Activated T-helper 1 cell treated with anti-CD3 and anti-CD28 coated beads, Interleukin-12 subunit alpha, Interleukin-12 subunit beta, Interleukin-2, Interleukin-4 antibody, amounts not matched to agents 30 ng/mL and 10 ng/mL and 1 ng/mL, durations not matched to agents 14 hours and 24 hours and 36 hours (primary cell): ENCODE data around the gene AP4M1. TPM values are rescaled to one million over a fixed set of nuclear protein-coding genes. Genes with fewer than 3 reads are reported as not detected.

Experiments used
- DNase-seq: peaks from one replicate; pipeline ENCODE4 v3.0.0; 2021; ENCODE audit warnings: low spot score
- H3K27ac Mint-ChIP-seq: one replicate; pipeline ENCODE4 v1.8.0; 2021; ENCODE audit warnings: mild to moderate bottlenecking, mixed read lengths
- H3K27me3 Mint-ChIP-seq: one replicate; pipeline ENCODE4 v1.8.0; 2022; ENCODE audit warnings: mild to moderate bottlenecking, moderate library complexity, mixed read lengths; ENCODE audit not compliant: insufficient read depth
- H3K36me3 Mint-ChIP-seq: one replicate; pipeline ENCODE4 v1.8.0; 2021; ENCODE audit warnings: low read depth, mixed read lengths
- H3K4me1 Mint-ChIP-seq: one replicate; pipeline ENCODE4 v1.8.0; 2021; ENCODE audit warnings: low read depth, mixed read lengths
- H3K4me3 Mint-ChIP-seq: one replicate; pipeline ENCODE4 v1.8.0; 2021; ENCODE audit warnings: mild to moderate bottlenecking, moderate library complexity, mixed read lengths
- H3K9me3 Mint-ChIP-seq: one replicate; pipeline ENCODE4 v1.8.0; 2021; ENCODE audit warnings: mixed read lengths
- intact Hi-C: fragments of 100-400 bp; cut with micrococcal nuclease; formaldehyde crosslinking; loops from one replicate; pipeline ENCODE4 v1.15.1; 2024
- total RNA-seq: library from RNA; stranded (reverse); gene quantifications from 2 replicates; pipeline ENCODE4 v1.2.3, GENCODE V29; 2022

Gene AP4M1
- total RNA-seq, 1 donor from 2014 or later, result 12.3 TPM

DNA sequence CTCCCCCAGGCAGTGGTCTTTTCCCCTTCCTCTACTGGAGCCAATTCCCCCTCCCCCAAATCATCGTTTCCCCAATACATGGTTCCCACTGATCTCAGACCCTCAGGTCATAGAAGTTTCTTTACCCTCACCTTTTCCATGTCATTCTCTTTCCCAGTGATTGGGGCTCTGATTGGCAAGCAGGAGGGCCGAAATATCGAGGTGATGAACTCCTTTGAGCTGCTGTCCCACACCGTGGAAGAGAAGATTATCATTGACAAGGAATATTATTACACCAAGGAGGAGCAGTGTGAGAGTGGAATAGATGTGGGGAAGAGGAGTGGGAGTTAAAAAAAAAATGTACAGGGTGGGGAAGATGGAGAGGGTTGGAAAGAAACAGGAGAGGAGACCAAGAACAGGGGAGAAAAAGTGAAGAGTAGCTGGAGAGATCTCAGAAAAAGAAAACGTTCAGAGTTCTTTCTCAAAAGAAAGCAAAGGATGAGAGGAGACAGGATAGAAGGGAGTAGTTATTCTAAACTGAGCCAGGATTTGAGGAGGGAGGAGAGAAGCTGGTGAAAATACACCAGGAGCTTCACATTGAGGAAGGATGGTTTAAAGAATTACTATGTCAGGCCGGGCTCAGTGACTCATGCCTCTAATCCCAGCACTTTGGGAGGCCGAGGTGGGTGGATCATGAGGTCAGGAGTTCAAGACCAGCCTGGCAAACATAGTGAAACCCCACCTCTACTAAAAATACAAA is 11.8 kb upstream of the AP4M1 start:
- H3K9me3 Mint-ChIP-seq, result no peaks in the 10 kb centered on the region
- H3K36me3 Mint-ChIP-seq, result peaks cover 43% of the 10 kb centered on the region
- H3K27me3 Mint-ChIP-seq, result peaks cover 6% of the 10 kb centered on the region
- intact Hi-C loops, result loop anchor here (1.0 to 2.0 kb wide), 6 partner anchors 8 to 171 kb away; partner anchors contain the start of genes MBLAC1, TRIM4, ZKSCAN1 and ZNF3
- peak overlapping the region; percentile 90 for H3K4me3 Mint-ChIP-seq
- peaks cover 29% of the 10 kb centered on the region for H3K4me1 Mint-ChIP-seq
- peak overlapping the region; percentile 93 for H3K27ac Mint-ChIP-seq
- DNase-seq, result no peak

DNA sequence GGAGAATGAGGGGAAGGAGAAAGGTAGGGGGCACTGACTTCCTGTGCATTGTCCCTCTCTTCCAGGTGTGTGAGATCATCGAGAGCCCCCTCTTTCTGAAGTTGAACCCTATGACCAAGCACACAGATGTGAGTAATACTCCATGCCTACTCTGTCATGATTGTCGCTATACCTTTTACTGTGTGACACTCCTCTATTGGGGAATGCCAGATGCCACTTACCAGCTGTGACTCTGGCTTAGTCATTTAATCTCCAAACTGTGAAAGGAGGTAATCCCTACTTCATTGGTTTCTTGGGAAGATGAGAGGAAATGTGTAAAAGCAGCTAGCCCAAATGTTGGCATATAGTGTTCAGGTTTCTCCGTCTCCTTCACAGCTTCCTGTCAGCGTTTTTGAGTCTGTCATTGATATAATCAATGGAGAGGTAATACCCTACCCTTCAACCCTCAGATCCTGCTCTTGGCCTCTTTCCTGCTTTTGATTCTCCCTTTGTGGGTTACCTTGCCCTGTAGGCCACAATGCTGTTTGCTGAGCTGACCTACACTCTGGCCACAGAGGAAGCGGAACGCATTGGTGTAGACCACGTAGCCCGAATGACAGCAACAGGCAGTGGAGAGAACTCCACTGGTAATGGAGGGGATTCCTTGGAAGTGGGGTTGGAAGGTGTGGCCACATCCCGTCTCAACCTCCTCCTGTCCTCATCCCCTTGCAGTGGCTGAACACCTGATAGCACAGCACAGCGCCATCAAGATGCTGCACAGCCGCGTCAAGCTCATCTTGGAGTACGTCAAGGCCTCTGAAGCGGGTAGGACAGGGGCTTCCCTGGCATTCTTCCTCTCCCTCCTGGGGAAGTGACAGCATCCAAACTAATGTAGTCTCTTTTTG is 10.7 kb upstream of the AP4M1 start:
- Mint-ChIP-seq H3K27me3 (peaks cover 3% of the 10 kb centered on the region), H3K4me1 (peaks cover 31% of the 10 kb centered on the region), H3K4me3 (peak overlapping the region; percentile 90), H3K27ac (peak overlapping the region; percentile 3), H3K9me3 (no peaks in the 10 kb centered on the region), H3K36me3 (peaks cover 51% of the 10 kb centered on the region)
- no peak for DNase-seq
- intact Hi-C loops, result no loop called here

DNA sequence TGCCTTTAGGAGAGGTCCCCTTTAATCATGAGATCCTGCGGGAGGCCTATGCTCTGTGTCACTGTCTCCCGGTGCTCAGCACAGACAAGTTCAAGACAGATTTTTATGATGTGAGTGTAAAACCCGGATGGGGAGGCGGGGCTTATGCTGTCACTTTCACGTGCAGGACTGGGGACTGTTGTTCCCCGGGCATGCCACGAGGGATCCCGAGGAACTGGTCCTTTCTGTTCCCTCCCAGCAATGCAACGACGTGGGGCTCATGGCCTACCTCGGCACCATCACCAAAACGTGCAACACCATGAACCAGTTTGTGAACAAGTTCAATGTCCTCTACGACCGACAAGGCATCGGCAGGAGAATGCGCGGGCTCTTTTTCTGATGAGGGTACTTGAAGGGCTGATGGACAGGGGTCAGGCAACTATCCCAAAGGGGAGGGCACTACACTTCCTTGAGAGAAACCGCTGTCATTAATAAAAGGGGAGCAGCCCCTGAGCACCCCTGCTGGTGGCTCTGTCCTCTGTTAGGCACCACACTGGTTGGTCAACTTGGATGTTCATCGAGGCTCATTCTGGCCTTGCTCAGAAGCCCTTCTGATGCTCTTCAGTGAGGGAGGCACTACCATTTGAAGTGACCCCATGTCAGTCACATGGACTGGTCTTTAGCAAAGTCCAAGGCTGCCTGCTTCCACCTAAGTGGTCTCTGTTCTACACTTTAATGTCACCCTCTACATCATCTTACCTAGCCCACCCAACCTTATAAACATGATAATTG is 9.8 kb upstream of the AP4M1 start:
- no peak for DNase-seq
- H3K4me3 Mint-ChIP-seq, result peak overlapping the region; percentile 90
- no peak overlapping the region for H3K27ac Mint-ChIP-seq
- H3K27me3 Mint-ChIP-seq, result peaks cover 3% of the 10 kb centered on the region
- peaks cover 35% of the 10 kb centered on the region for H3K4me1 Mint-ChIP-seq
- H3K9me3 Mint-ChIP-seq, result no peaks in the 10 kb centered on the region
- intact Hi-C loops, result no loop called here
- H3K36me3 Mint-ChIP-seq, result peaks cover 59% of the 10 kb centered on the region

DNA sequence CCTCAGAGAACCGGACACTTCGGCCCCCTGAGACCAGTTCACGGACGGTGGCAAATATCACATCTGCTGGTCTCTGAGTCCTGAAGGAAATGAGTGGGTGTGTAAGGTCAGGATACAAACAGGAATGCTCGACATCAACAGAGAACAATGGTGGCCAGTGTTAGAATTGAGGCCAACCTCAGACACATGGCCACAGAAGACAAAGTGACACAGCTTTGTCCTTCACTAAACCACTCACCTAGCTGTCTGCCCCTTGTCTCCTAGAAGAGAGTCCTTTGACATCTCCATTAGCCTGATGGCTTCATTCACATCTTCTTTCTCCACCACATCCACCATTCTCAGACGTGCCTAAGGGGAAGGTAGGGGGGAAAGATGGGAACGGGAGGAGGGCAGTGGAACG is 8.4 kb upstream of the AP4M1 start:
- Mint-ChIP-seq H3K9me3 (no peaks in the 10 kb centered on the region), H3K4me3 (no peak overlapping the region), H3K27me3 (no peaks in the 10 kb centered on the region), H3K4me1 (peaks cover 44% of the 10 kb centered on the region), H3K36me3 (peaks cover 70% of the 10 kb centered on the region), H3K27ac (no peak overlapping the region)
- DNase-seq, result no peak
- intact Hi-C loops, result no loop called here

DNA sequence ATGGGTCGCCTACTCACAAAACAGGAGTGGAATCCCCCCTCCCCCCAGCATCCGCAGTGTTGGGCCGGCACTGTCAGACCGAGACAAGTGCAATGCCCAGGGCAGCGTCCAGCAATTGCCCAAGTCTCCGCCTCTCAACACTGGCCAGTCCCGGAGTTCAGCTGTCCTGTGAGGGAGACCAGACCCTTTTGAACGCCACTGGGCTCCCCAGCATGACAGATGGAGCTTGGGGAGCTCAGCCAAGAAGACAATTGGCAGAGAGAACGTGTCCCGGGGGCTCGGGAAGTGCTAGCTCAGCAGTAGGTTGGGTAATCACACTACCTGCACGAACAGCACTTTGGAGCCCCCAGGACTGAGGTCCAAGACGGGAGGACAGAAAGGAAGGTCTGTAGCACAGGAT is 7.9 kb upstream of the AP4M1 start:
- Mint-ChIP-seq H3K27ac (no peak overlapping the region), H3K36me3 (peaks cover 74% of the 10 kb centered on the region), H3K4me3 (no peak overlapping the region), H3K27me3 (no peaks in the 10 kb centered on the region), H3K9me3 (no peaks in the 10 kb centered on the region), H3K4me1 (peaks cover 48% of the 10 kb centered on the region)
- intact Hi-C loops, result no loop called here
- no peak for DNase-seq

DNA sequence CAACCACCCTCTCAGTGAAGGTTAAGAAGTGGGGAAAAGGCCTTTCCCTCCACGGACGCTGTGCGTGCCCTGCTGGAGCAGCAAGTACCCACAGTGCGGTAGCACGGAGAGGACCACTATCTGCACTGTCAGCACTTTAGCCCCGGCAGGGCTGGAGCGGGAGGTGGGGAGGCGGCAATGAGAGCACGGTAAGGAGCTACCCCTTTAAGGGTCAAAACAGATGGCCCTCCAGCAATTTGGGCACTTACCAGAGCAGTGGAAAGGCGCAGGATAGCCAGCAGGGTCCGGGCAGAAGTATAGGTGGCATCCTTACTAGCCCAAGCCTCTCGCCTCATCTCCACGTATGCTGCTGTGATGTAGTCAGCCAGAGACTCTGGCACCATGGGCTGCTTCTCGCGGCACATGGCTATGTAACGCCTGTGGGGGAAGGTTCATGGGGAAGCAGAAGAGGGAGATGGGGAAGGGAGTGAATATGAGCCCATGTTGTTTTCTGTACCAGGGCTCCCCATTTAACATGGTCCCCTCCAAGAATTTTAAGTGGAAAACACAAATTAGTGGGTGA is 7.4 kb upstream of the AP4M1 start:
- Mint-ChIP-seq H3K4me1 (peaks cover 53% of the 10 kb centered on the region), H3K9me3 (no peaks in the 10 kb centered on the region), H3K36me3 (peaks cover 79% of the 10 kb centered on the region), H3K4me3 (no peak overlapping the region), H3K27ac (no peak overlapping the region), H3K27me3 (no peaks in the 10 kb centered on the region)
- DNase-seq, result no peak
- intact Hi-C loops, result no loop called here

DNA sequence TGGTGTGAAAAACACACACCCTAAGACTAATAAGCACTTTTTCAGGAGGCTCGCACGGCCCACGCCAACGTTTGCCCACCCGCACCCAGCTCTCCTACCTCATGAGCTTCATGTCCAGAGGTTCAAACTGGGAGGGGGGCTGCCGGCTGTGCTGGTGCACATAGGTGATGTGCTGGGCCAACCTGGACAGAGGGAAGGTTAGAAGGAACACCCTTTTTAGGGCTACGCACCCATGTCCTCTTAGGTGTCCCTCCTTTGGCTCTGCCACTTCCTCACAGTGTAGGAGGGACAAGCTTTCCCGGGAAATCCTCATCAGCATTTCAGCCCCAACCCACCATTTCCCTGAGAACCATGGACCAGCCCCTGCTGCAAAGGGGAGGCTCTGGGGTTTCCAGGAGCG is 6.2 kb upstream of the AP4M1 start:
- no peak for DNase-seq
- H3K27ac Mint-ChIP-seq, result no peak overlapping the region
- H3K27me3 Mint-ChIP-seq, result no peaks in the 10 kb centered on the region
- peaks cover 84% of the 10 kb centered on the region for H3K36me3 Mint-ChIP-seq
- intact Hi-C loops, result no loop called here
- H3K4me3 Mint-ChIP-seq, result no peak overlapping the region
- H3K4me1 Mint-ChIP-seq, result peaks cover 56% of the 10 kb centered on the region
- H3K9me3 Mint-ChIP-seq, result no peaks in the 10 kb centered on the region

DNA sequence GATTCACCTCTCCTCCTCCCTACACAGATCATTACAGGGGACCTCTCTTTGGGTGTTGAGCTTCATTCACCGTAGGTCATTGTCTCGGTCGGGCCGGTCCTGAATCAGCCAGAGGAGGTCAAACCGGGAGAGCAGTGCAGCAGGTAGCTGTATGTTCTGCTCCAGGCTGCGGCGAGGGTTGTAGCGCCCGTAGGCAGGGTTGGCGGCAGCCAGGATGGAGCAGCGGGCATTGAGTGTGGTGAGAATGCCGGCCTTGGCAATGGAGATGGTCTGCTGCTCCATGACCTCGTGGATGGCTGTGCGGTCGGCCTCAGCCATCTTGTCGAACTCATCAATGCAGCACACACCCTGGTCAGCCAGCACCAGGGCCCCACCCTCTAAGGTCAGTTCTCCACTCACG is 5.7 kb upstream of the AP4M1 start:
- DNase-seq, result no peak
- Mint-ChIP-seq H3K4me1 (peaks cover 54% of the 10 kb centered on the region), H3K27me3 (no peaks in the 10 kb centered on the region), H3K4me3 (no peak overlapping the region), H3K27ac (no peak overlapping the region), H3K9me3 (no peaks in the 10 kb centered on the region), H3K36me3 (peaks cover 81% of the 10 kb centered on the region)
- intact Hi-C loops, result no loop called here

DNA sequence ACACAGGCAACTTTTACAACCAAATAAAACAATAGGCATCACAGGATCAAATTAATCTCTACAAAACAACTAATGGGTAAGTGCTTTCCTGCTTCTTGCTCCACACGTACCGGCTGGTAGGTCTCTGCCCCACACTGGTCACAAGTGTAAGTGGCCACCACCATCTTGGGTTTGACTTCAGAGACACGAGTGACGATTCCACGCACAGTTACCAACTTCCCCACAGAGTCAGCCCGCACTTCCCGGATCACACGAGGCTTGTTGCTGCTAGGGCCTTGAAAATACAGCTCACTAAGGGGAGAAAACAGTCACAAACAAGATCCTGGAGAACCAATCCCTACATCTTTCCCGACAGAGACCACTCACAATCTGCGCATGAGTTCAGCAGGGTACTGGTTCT is 2.5 kb upstream of the AP4M1 start:
- no peak for DNase-seq
- peaks cover 43% of the 10 kb centered on the region for H3K4me1 Mint-ChIP-seq
- H3K27me3 Mint-ChIP-seq, result no peaks in the 10 kb centered on the region
- intact Hi-C loops, result no loop called here
- H3K9me3 Mint-ChIP-seq, result no peaks in the 10 kb centered on the region
- peak overlapping the region; percentile 67 for H3K27ac Mint-ChIP-seq
- peak overlapping the region; percentile 94 for H3K4me3 Mint-ChIP-seq
- peaks cover 58% of the 10 kb centered on the region for H3K36me3 Mint-ChIP-seq

DNA sequence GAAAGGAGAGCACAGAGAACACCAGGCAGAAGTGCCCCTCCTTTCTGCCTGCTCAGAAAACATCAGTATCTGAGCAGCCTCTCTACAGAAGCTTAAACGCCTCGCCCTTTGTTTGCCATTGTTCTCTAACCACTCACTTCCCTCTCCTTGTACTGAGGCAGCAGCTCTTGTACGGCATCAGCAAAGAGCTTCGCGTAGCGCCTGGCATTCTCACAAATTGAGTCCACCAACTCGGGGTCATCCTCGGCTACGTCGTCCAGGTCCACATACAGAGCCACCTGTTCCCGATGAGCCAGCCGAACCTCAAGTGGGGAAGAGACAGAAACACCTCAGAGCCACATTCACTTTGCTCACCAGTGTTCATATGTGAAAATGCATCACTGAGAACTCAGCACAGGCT is 2.0 kb upstream of the AP4M1 start:
- Mint-ChIP-seq H3K27ac (peak overlapping the region; percentile 97), H3K27me3 (no peaks in the 10 kb centered on the region), H3K4me1 (peaks cover 45% of the 10 kb centered on the region), H3K4me3 (peak overlapping the region; percentile 94), H3K9me3 (no peaks in the 10 kb centered on the region), H3K36me3 (peaks cover 58% of the 10 kb centered on the region)
- no peak for DNase-seq
- intact Hi-C loops, result no loop called here

DNA sequence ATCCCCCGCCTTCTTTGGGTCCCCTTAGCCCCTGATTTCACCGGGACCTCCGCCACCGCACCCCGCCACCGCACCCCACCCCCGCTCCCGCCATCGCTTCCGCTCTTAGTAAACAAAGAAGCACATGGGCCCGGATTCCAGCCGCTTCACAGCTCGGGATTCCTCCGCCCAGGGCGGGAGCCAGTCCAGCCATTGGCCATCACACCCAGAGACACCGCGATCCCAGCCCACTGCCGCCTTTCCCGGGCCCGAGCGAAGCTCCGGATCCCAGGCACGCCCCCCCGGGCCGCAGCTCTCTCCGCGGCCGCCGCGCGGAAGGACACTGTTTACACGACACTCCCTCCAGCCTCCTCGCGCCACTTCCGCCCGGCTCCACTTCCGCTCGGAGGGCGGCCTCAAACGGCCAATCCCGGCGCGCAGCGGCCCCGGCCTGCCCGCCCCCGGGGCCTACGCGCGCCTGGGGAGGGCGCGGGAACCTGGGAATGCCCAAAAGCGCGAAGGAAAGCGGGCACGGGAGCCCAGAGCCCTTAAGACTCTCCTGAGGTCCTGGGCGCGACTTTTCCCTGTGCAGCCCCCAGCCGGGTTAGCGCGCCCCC is 925 bp upstream of the AP4M1 start:
- DNase-seq, result peak; percentile 89
- peak overlapping the region; percentile 94 for H3K4me3 Mint-ChIP-seq
- intact Hi-C loops, result loop anchor here (1.0 to 2.0 kb wide), 14 partner anchors 11 to 605 kb away; partner anchors contain the start of genes CNPY4, GNB2, LAMTOR4 and MBLAC1
- peaks cover 53% of the 10 kb centered on the region for H3K36me3 Mint-ChIP-seq
- peak overlapping the region; percentile 97 for H3K27ac Mint-ChIP-seq
- H3K4me1 Mint-ChIP-seq, result peaks cover 45% of the 10 kb centered on the region
- H3K27me3 Mint-ChIP-seq, result no peaks in the 10 kb centered on the region
- H3K9me3 Mint-ChIP-seq, result no peaks in the 10 kb centered on the region
